Loucy (cell line): ENCODE measurements around the gene F11.

ENCODE experiments used
- H2AFZ ChIP-seq: fragments of 200-600 bp; sonication (generic); 2 replicates; pipeline ENCODE4 v1.6.0; 2016; ENCODE audit warnings: antibody characterized with exemption, mild to moderate bottlenecking, low read length, moderate library complexity
- H3F3A ChIP-seq: fragments of 200-600 bp; 2 replicates; pipeline ENCODE4 v1.6.0; 2016; ENCODE audit warnings: antibody characterized with exemption, low read depth, mild to moderate bottlenecking
- H3K27me3 ChIP-seq: fragments of 200-600 bp; sonication (generic); 2 replicates; pipeline ENCODE4 v1.6.1; 2014; ENCODE audit warnings: low read length, mild to moderate bottlenecking; ENCODE audit not compliant: insufficient read depth, poor library complexity, severe bottlenecking
- H3K36me3 ChIP-seq: fragments of 200-600 bp; sonication (generic); 2 replicates; pipeline ENCODE4 v1.6.1; 2016; ENCODE audit warnings: low read length; ENCODE audit not compliant: insufficient read depth
- H3K4me1 ChIP-seq: fragments of 200-600 bp; sonication (generic); 2 replicates; pipeline ENCODE4 v1.5.1; 2014; ENCODE audit warnings: low read length, mild to moderate bottlenecking; ENCODE audit not compliant: insufficient read depth, poor library complexity, severe bottlenecking
- H3K4me2 ChIP-seq: fragments of 200-600 bp; sonication (generic); 2 replicates; pipeline ENCODE4 v1.6.0; 2014; ENCODE audit warnings: antibody characterized with exemption, low read length, low read depth, mild to moderate bottlenecking; ENCODE audit not compliant: poor library complexity, severe bottlenecking
- H3K4me3 ChIP-seq: fragments of 200-600 bp; sonication (generic); 2 replicates; pipeline ENCODE4 v1.5.1; 2014; ENCODE audit warnings: low read length, mild to moderate bottlenecking, mixed read lengths; ENCODE audit not compliant: poor library complexity, severe bottlenecking
- H3K79me2 ChIP-seq: fragments of 200-600 bp; sonication (generic); 2 replicates; pipeline ENCODE4 v1.6.1; 2014; ENCODE audit warnings: low read length; ENCODE audit not compliant: insufficient read depth
- H3K9ac ChIP-seq: fragments of 200-600 bp; sonication (generic); 2 replicates; pipeline ENCODE4 v1.6.0; 2014; ENCODE audit warnings: mild to moderate bottlenecking, low read depth, low read length, moderate library complexity; ENCODE audit not compliant: poor library complexity, severe bottlenecking
- H3K9me2 ChIP-seq: fragments of 200-600 bp; sonication (generic); replicated peaks from 2 replicates; pipeline ENCODE4 v1.6.1; 2016; ENCODE audit warnings: low read depth, low read length, mixed read lengths
- H3K9me3 ChIP-seq: fragments of 200-600 bp; sonication (generic); 2 replicates; pipeline ENCODE4 v1.6.1; 2014; ENCODE audit warnings: mild to moderate bottlenecking, antibody characterized with exemption, low read length, low read depth; ENCODE audit not compliant: insufficient read depth
- H4K20me1 ChIP-seq: fragments of 200-600 bp; sonication (generic); 2 replicates; pipeline ENCODE4 v1.6.0; 2014; ENCODE audit warnings: antibody characterized with exemption, low read length, mild to moderate bottlenecking; ENCODE audit not compliant: insufficient read depth, poor library complexity, severe bottlenecking
- EZH2phosphoT487 ChIP-seq: fragments of 200-600 bp; IDR thresholded peaks from 2 replicates; pipeline ENCODE4 v1.6.1; 2018; ENCODE audit warnings: antibody characterized with exemption, mild to moderate bottlenecking, moderate library complexity, borderline replicate concordance
- TF ChIP-seq, protein P1 (sequence below): fragments of 200-600 bp; sonication (generic); conservative IDR thresholded peaks from 2 replicates; pipeline ENCODE4 v1.5.1; 2014; ENCODE audit warnings: mild to moderate bottlenecking, antibody characterized with exemption, low read length

The F11 gene

DNA sequence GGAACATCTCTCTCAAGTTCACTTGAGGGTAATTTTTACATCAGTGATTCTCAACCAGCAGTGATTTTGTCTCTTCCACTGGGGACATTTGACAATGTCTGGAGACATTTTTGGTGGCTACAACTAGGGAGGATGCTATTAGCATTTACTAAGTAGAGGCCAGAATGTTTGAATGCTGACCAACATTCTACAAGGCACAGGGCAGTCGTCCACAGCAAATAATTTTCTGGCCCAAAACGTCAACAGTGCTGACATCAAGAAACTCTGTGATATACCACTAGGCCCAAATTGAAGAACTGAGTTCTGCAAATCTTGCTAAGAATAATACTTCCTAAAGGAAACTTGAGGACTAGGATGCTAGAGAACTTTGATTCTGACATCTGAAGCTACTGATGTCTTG lies 31.6 kb upstream of the F11 start:
- H3K9me3 ChIP-seq, result no peaks in the 10 kb centered on the region
- H3K36me3 ChIP-seq, result no peaks in the 10 kb centered on the region
- H3K4me1 ChIP-seq, result no peaks in the 10 kb centered on the region
- no peaks in the 10 kb centered on the region for H3K79me2 ChIP-seq
- no peaks in the 10 kb centered on the region for H3K27me3 ChIP-seq
- H3K9ac ChIP-seq, result no peak overlapping the region
- no peak overlapping the region for H3K4me2 ChIP-seq
- no peaks in the 10 kb centered on the region for H3K9me2 ChIP-seq
- TF ChIP-seq, protein P1, sequence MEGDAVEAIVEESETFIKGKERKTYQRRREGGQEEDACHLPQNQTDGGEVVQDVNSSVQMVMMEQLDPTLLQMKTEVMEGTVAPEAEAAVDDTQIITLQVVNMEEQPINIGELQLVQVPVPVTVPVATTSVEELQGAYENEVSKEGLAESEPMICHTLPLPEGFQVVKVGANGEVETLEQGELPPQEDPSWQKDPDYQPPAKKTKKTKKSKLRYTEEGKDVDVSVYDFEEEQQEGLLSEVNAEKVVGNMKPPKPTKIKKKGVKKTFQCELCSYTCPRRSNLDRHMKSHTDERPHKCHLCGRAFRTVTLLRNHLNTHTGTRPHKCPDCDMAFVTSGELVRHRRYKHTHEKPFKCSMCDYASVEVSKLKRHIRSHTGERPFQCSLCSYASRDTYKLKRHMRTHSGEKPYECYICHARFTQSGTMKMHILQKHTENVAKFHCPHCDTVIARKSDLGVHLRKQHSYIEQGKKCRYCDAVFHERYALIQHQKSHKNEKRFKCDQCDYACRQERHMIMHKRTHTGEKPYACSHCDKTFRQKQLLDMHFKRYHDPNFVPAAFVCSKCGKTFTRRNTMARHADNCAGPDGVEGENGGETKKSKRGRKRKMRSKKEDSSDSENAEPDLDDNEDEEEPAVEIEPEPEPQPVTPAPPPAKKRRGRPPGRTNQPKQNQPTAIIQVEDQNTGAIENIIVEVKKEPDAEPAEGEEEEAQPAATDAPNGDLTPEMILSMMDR, result no peak
- TF ChIP-seq EZH2phosphoT487, result no peak
- no peak overlapping the region for H2AFZ ChIP-seq
- no peak overlapping the region for H3K4me3 ChIP-seq
- no peaks in the 10 kb centered on the region for H4K20me1 ChIP-seq
- no peaks in the 10 kb centered on the region for H3F3A ChIP-seq

- no peak overlapping the region for H2AFZ ChIP-seq
- no peaks in the 10 kb centered on the region for H3K4me1 ChIP-seq
- H3F3A ChIP-seq, result no peaks in the 10 kb centered on the region
- no peaks in the 10 kb centered on the region for H3K9me3 ChIP-seq
- no peak overlapping the region for H3K4me3 ChIP-seq
- no peaks in the 10 kb centered on the region for H3K27me3 ChIP-seq
- no peaks in the 10 kb centered on the region for H4K20me1 ChIP-seq
- no peaks in the 10 kb centered on the region for H3K79me2 ChIP-seq
- H3K4me2 ChIP-seq, result no peak overlapping the region
- no peaks in the 10 kb centered on the region for H3K36me3 ChIP-seq
- no peak overlapping the region for H3K9ac ChIP-seq
- TF ChIP-seq, protein P1, result no peak
- no peak for TF ChIP-seq EZH2phosphoT487
- no peaks in the 10 kb centered on the region for H3K9me2 ChIP-seq
Observed at GRCh38 chr4:186236126-186236525, 29.9 kb upstream of the F11 start.

GRCh38 chr4:186240452-186240847 lies 25.5 kb upstream of the F11 start:
- Histone ChIP-seq H2AFZ (no peak overlapping the region), H3F3A (no peaks in the 10 kb centered on the region), H3K9ac (no peak overlapping the region), H4K20me1 (no peaks in the 10 kb centered on the region), H3K4me1 (no peaks in the 10 kb centered on the region), H3K9me3 (no peaks in the 10 kb centered on the region), H3K27me3 (no peaks in the 10 kb centered on the region), H3K9me2 (no peaks in the 10 kb centered on the region), H3K36me3 (no peaks in the 10 kb centered on the region), H3K79me2 (no peaks in the 10 kb centered on the region), H3K4me3 (no peak overlapping the region), H3K4me2 (no peak overlapping the region)
- TF ChIP-seq, protein P1, result no peak
- no peak for TF ChIP-seq EZH2phosphoT487
